ENCODE data around the gene MIA. TPM values are rescaled to one million over a fixed set of nuclear protein-coding genes. Genes with fewer than 3 reads are reported as not detected.
A peak's percentile ranks its signal among the peaks of the same experiment; 100 is the strongest.
"Not testable (repeated sequence)": the region's sequence is repeated elsewhere in the genome, so short reads cannot be mapped to it uniquely, and the experiment has no call there.

The MIA gene
- total RNA-seq, 1 experiment from 2014 or later: not detected

DNA sequence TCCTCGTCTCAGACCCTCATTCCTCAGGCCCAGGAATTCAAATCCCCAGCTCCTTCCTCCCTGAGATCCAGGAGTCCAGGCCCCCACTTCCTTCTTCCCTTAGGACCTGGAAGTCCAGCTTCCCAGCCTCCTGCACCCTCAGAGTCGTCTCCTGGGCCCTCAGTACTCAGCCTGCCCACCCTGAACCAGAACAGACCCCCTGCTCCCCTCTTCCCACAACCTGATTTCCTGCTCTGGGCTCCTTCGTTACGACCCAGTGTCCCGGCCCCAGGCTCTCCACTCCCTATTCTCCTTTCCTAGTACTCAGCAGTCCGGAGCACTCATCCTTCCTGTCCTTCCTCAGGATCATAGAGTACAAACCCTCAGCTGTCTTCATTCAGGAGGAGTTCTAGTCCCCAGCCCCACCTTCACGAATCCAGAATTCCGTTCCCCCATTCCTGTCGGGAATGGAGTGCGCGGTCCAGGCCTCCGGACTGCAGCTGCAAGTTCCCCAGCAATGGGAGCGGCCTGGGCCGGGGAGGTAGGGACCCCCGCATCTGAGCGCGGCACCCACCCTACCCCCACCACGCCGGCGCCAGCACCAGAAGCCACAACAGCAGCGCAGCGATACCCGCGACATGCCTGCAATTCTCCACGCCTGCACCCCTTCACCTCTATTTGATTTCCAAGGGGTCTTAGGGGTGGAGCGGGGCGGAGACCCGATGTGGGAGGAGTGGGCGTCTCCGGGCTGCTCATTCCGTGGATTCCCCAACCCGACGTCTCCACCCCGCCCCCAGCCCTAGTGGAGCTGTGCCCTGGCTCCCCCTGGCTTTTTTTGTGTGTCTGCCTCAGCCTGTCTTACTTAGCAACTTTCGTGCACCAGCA, 36.4 kb downstream of the MIA start:
- Mint-ChIP-seq H3K27ac (peak overlapping the region in 2 of 3 experiments; percentile 76 to 87; a peak in 4 of 7 replicates), H3K4me1 (peaks cover 36 to 41% of the 10 kb centered on the region in 2 experiments), H3K27me3 (ENCODE audit: low read depth) (peaks cover 45% of the 10 kb centered on the region), H3K36me3 (ENCODE audit: insufficient read depth in 1 of 3, low read depth in 3 of 3) (peaks cover 11 to 29% (median 17%) of the 10 kb centered on the region in 3 experiments; a peak in 6 of 7 replicates), H3K9me3 (no peaks in the 10 kb centered on the region), H3K4me3 (peak overlapping the region; percentile 81 to 91)
- Histone ChIP-seq H3K14ac (ENCODE audit: insufficient read depth, low read length) (no peak overlapping the region; the same call in 1 of the 2 replicates), H4K91ac (ENCODE audit: insufficient read length, low read depth, low read length) (no peak overlapping the region), H3K9me3 (ENCODE audit: control insufficient read depth, low read depth, low read length) (no peaks in the 10 kb centered on the region), H2BK12ac (ENCODE audit: insufficient read length, low read depth, low read length) (no peak overlapping the region), H3K23me2 (ENCODE audit: insufficient read length, low read depth, low read length, poor library complexity, severe bottlenecking) (peaks cover 12% of the 10 kb centered on the region), H2BK15ac (ENCODE audit: low read depth, low read length) (no peak overlapping the region), H3K27me3 (ENCODE audit: insufficient read depth, low read length) (0 out of 2 replicates have a peak, but pooled peaks cover 2% of the 10 kb centered on the region), H3K79me1 (ENCODE audit: insufficient read depth, low read depth, low read length, poor library complexity, severe bottlenecking) (no peaks in the 10 kb centered on the region), H2BK120ac (ENCODE audit: low read depth, low read length, poor library complexity, severe bottlenecking) (no peak overlapping the region), H2AFZ (ENCODE audit: low read length) (no peak overlapping the region), H3K27ac (ENCODE audit: insufficient read length, low read depth, low read length) (no peak overlapping the region), H3T11ph (ENCODE audit: low read length) (no peak overlapping the region), H2BK5ac (ENCODE audit: insufficient read length, low read length) (no peak overlapping the region), H3K4me2 (ENCODE audit: insufficient read depth, insufficient read length, low read length) (peak overlapping the region; percentile 60), H2AK5ac (ENCODE audit: insufficient read length, low read length) (no peak overlapping the region), H4K5ac (ENCODE audit: insufficient read length, low read depth, low read length) (no peak overlapping the region), H3K79me2 (ENCODE audit: insufficient read depth, low read length) (no peaks in the 10 kb centered on the region), H4K8ac (replicated peaks; ENCODE audit: insufficient read length, low read depth, low read length) (no peak overlapping the region), H3K23ac (ENCODE audit: insufficient read length, low read depth, low read length) (no peak overlapping the region), H3K18ac (ENCODE audit: insufficient read length, low read depth, low read length) (no peak overlapping the region), H3K4me1 (ENCODE audit: insufficient read depth, low read length) (peaks cover 5% of the 10 kb centered on the region; the same call in 1 of the 2 replicates), H4K20me1 (ENCODE audit: control insufficient read depth, insufficient read depth, insufficient read length) (no peaks in the 10 kb centered on the region), H2BK20ac (ENCODE audit: low read depth, low read length, poor library complexity, severe bottlenecking) (no peak overlapping the region), H3K56ac (ENCODE audit: insufficient read length, low read depth, low read length) (no peak overlapping the region), H3K9ac (ENCODE audit: extremely low read depth, insufficient read length, low read length) (peak overlapping the region; percentile 18), H3K4ac (ENCODE audit: low read depth, low read length) (no peak overlapping the region)
- DNase-seq: peak; percentile 51
- WGBS (ENCODE audit: extremely low coverage, insufficient read length, low lambda C conversion rate): no CpG with 5 or more reads among the region's 35 CpGs
- TF ChIP-seq, protein P1, sequence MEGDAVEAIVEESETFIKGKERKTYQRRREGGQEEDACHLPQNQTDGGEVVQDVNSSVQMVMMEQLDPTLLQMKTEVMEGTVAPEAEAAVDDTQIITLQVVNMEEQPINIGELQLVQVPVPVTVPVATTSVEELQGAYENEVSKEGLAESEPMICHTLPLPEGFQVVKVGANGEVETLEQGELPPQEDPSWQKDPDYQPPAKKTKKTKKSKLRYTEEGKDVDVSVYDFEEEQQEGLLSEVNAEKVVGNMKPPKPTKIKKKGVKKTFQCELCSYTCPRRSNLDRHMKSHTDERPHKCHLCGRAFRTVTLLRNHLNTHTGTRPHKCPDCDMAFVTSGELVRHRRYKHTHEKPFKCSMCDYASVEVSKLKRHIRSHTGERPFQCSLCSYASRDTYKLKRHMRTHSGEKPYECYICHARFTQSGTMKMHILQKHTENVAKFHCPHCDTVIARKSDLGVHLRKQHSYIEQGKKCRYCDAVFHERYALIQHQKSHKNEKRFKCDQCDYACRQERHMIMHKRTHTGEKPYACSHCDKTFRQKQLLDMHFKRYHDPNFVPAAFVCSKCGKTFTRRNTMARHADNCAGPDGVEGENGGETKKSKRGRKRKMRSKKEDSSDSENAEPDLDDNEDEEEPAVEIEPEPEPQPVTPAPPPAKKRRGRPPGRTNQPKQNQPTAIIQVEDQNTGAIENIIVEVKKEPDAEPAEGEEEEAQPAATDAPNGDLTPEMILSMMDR (conservative IDR thresholded peaks at IDR 0.05): no peak; the same call in 2 of the 3 replicates

DNA sequence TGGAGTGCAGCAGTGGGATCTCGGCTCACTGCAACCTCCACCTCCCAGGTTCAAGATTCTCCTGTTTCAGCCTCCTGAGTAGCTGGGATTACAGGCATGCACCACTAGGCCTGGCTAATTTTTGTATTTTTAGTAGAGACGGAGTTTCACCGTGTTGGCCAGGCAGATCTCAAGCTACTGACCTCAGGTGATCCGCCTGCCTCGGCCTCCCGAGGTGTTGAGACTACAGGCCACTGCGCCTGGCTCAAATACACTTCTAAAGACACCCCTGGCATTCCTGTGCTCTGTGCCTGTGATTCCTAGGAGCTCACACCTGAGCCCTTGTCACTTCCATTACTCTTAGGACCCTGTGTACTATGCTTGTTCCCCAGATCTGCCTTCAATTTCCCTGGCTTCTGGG, 37.2 kb downstream of the MIA start:
- H3K18ac ChIP-seq (ENCODE audit: insufficient read length, low read depth, low read length); H3K56ac ChIP-seq (ENCODE audit: insufficient read length, low read depth, low read length); H2BK15ac ChIP-seq (ENCODE audit: low read depth, low read length); H4K8ac ChIP-seq (replicated peaks; ENCODE audit: insufficient read length, low read depth, low read length); H3K27me3 ChIP-seq (ENCODE audit: insufficient read depth, low read length); H3K79me1 ChIP-seq (ENCODE audit: insufficient read depth, low read depth, low read length, poor library complexity, severe bottlenecking); H3K79me2 ChIP-seq (ENCODE audit: insufficient read depth, low read length); H2BK5ac ChIP-seq (ENCODE audit: insufficient read length, low read length); DNase-seq; H3K23ac ChIP-seq (ENCODE audit: insufficient read length, low read depth, low read length); H4K91ac ChIP-seq (ENCODE audit: insufficient read length, low read depth, low read length); H3T11ph ChIP-seq (ENCODE audit: low read length); H3K9ac ChIP-seq (ENCODE audit: extremely low read depth, insufficient read length, low read length); H4K5ac ChIP-seq (ENCODE audit: insufficient read length, low read depth, low read length); H4K20me1 ChIP-seq (ENCODE audit: control insufficient read depth, insufficient read depth, insufficient read length); H3K4me2 ChIP-seq (ENCODE audit: insufficient read depth, insufficient read length, low read length); H3K9me3 ChIP-seq (ENCODE audit: control insufficient read depth, low read depth, low read length); H3K4me1 ChIP-seq (ENCODE audit: insufficient read depth, low read length); H3K4ac ChIP-seq (ENCODE audit: low read depth, low read length); H2AK5ac ChIP-seq (ENCODE audit: insufficient read length, low read length); H2BK12ac ChIP-seq (ENCODE audit: insufficient read length, low read depth, low read length); H2BK20ac ChIP-seq (ENCODE audit: low read depth, low read length, poor library complexity, severe bottlenecking); H2AFZ ChIP-seq (ENCODE audit: low read length); H3K14ac ChIP-seq (ENCODE audit: insufficient read depth, low read length); H2BK120ac ChIP-seq (ENCODE audit: low read depth, low read length, poor library complexity, severe bottlenecking); H3K9me3 Mint-ChIP-seq; H3K27ac ChIP-seq (ENCODE audit: insufficient read length, low read depth, low read length): not testable (repeated sequence)
- Mint-ChIP-seq H3K27ac (0 out of 7 replicates have a peak overlapping the region, but pooled peaks of 1 of the 3 experiments have one; percentile 46), H3K27me3 (ENCODE audit: low read depth) (peaks cover 53% of the 10 kb centered on the region), H3K4me3 (peak overlapping the region; percentile 81 to 91), H3K36me3 (ENCODE audit: insufficient read depth in 1 of 3, low read depth in 3 of 3) (peaks cover 9 to 22% (median 14%) of the 10 kb centered on the region in 3 experiments; a peak in 6 of 7 replicates), H3K4me1 (peaks cover 28 to 33% of the 10 kb centered on the region in 2 experiments)
- peaks cover 12% of the 10 kb centered on the region for H3K23me2 ChIP-seq (ENCODE audit: insufficient read length, low read depth, low read length, poor library complexity, severe bottlenecking)
- no CpG with 5 or more reads among the region's 7 CpGs for WGBS (ENCODE audit: extremely low coverage, insufficient read length, low lambda C conversion rate)
